Measurements from ENCODE around the gene ALX4. TPM values are rescaled to one million over a fixed set of nuclear protein-coding genes. Genes with fewer than 3 reads are reported as not detected.

ALX4 gene
- total and polyA plus RNA-seq, 9 of the 15 experiments (the other 6 are each of a cell fraction or from before 2014, with no cell fraction given): 0.07 to 1.2 (median 0.33) TPM

GRCh38 chr11:44326615-44327475, 16.9 kb upstream of the ALX4 start (continued):
- peak; percentile 43; the same call in 1 of the 2 replicates for TF ChIP-seq MYC (IDR thresholded peaks at IDR 0.05; ENCODE audit: low read depth, low read length)
- no peak for TF ChIP-seq MYC (CRISPR knock-in tag; IDR thresholded peaks at IDR 0.05; ENCODE audit: borderline replicate concordance, low read depth)
- TF ChIP-seq RFX5 (IDR thresholded peaks at IDR 0.05; ENCODE audit: low read depth, low read length): no peak
- no peak for TF ChIP-seq ZZZ3 (IDR thresholded peaks at IDR 0.05)
- peak; percentile 94 for TF ChIP-seq BHLHE40 (IDR thresholded peaks at IDR 0.05; ENCODE audit: low read length)
- no peak for TF ChIP-seq SNRNP70 (optimal IDR thresholded peaks at IDR 0.05; ENCODE audit: low read depth, low read length)
- TF ChIP-seq DEAF1 (CRISPR knock-in tag; IDR thresholded peaks at IDR 0.05): peak; percentile 44; the same call in 1 of the 2 replicates
- TF ChIP-seq ARID1B (IDR thresholded peaks at IDR 0.05): peak; percentile 13; the same call in 1 of the 2 replicates
- no peak for TF ChIP-seq SFPQ (IDR thresholded peaks at IDR 0.05; ENCODE audit: low read depth, low read length)
- TF ChIP-seq ATF3 (IDR thresholded peaks at IDR 0.05): no peak
- no peak for TF ChIP-seq ATF3 (CRISPR knock-in tag; conservative IDR thresholded peaks at IDR 0.05)
- no peak for TF ChIP-seq SRSF3 (IDR thresholded peaks at IDR 0.05; ENCODE audit: insufficient read depth, low read length)
- no peak for TF ChIP-seq THAP12 (CRISPR knock-in tag; IDR thresholded peaks at IDR 0.05)
- no peak for TF ChIP-seq CLOCK (CRISPR knock-in tag; IDR thresholded peaks at IDR 0.05; ENCODE audit: borderline replicate concordance)
- TF ChIP-seq DIDO1 (tag; IDR thresholded peaks at IDR 0.05; ENCODE audit: low read depth): peak; percentile 70
- TF ChIP-seq NFIX (CRISPR knock-in tag; IDR thresholded peaks at IDR 0.05; ENCODE audit: low read depth): no peak
- 0 out of 2 replicates have a peak, but pooled peaks have one; percentile 9 for TF ChIP-seq NCOR1 (IDR thresholded peaks at IDR 0.05)
